Right cardiac atrium (tissue), 5 donors: Measurements from ENCODE around the gene ASCC3. TPM values are rescaled to one million over a fixed set of nuclear protein-coding genes. Genes with fewer than 3 reads are reported as not detected.
A peak's percentile ranks its signal among the peaks of the same experiment; 100 is the strongest.

Source experiments
- ATAC-seq, 2 donors: fragments of 200-7000 bp; cut with Tn5 transposase; one replicate each; pipeline versions ENCODE4 v1.8.0 to v1.9.1; 2020; ENCODE audit warnings: moderate library complexity in 2 of 2, mild to moderate bottlenecking in 1 of 2
- DNase-seq, 3 donors: peaks; one replicate each; pipeline ENCODE4 v3.0.0-alpha.2; 2020
- H3K27ac ChIP-seq: one replicate; pipeline ENCODE4 v1.5.1; 2013; ENCODE audit warnings: mild to moderate bottlenecking, low read length, control low read depth, moderate library complexity
- H3K27me3 ChIP-seq: one replicate; pipeline ENCODE4 v1.6.1; 2013; ENCODE audit not compliant: control insufficient read depth, insufficient read depth
- H3K4me1 ChIP-seq: one replicate; pipeline ENCODE4 v1.6.1; 2013; ENCODE audit warnings: low read length; ENCODE audit not compliant: control insufficient read depth, insufficient read depth
- H3K4me3 ChIP-seq: one replicate; pipeline ENCODE4 v1.5.1; 2013; ENCODE audit warnings: low read length, control low read depth
- H3K9me3 ChIP-seq: one replicate; pipeline ENCODE4 v1.6.1; 2013; ENCODE audit warnings: low read length; ENCODE audit not compliant: control insufficient read depth
- WGBS: extraction: QIAGEN DNeasy Blood & Tissue Kit; methylation state at CpG from one replicate; pipeline ENCODE4 v1.1.7; 2013; 5-methylcytosine and 5-hydroxymethylcytosine counted together
- intact Hi-C, 4 donors: fragments of 100-400 bp; cut with DNase I; formaldehyde crosslinking; loops; one replicate each; pipeline versions ENCODE4 v1.11.0 to v1.14.0; 2022 to 2023
- long read RNA-seq, 4 donors: library from polyadenylated mRNA; unstranded; transcript quantifications; one replicate each; pipeline ENCODE4 v2.0.0, GENCODE V29; 2020 to 2021
- polyA plus RNA-seq: library from polyadenylated mRNA; stranded (reverse); fragments of 200-250 nt; gene quantifications from one replicate; pipeline ENCODE4 v1.2.3, GENCODE V29; 2013
- total RNA-seq, 4 donors: library from RNA; stranded (reverse); fragmentation: NEBNext Ultra II Directional; extraction: Animal tissue kit (Norgen Biotek cat#: 25700); gene quantifications; one replicate each; pipeline ENCODE4 v1.2.1, GENCODE V29; 2021
- donor health status: healthy with polysubstance abuse.
- donor health status: DM: no; HTN: yes; CAD: no.
- donor health status: DM: no; HTN: no; CAD: no.
- donor health status: DM: no; HTN: yes; CAD: no; lungs with severe emphysema.
- donor health status: DM: yes; HTN: yes; CAD: no.

ASCC3 gene, protein sequence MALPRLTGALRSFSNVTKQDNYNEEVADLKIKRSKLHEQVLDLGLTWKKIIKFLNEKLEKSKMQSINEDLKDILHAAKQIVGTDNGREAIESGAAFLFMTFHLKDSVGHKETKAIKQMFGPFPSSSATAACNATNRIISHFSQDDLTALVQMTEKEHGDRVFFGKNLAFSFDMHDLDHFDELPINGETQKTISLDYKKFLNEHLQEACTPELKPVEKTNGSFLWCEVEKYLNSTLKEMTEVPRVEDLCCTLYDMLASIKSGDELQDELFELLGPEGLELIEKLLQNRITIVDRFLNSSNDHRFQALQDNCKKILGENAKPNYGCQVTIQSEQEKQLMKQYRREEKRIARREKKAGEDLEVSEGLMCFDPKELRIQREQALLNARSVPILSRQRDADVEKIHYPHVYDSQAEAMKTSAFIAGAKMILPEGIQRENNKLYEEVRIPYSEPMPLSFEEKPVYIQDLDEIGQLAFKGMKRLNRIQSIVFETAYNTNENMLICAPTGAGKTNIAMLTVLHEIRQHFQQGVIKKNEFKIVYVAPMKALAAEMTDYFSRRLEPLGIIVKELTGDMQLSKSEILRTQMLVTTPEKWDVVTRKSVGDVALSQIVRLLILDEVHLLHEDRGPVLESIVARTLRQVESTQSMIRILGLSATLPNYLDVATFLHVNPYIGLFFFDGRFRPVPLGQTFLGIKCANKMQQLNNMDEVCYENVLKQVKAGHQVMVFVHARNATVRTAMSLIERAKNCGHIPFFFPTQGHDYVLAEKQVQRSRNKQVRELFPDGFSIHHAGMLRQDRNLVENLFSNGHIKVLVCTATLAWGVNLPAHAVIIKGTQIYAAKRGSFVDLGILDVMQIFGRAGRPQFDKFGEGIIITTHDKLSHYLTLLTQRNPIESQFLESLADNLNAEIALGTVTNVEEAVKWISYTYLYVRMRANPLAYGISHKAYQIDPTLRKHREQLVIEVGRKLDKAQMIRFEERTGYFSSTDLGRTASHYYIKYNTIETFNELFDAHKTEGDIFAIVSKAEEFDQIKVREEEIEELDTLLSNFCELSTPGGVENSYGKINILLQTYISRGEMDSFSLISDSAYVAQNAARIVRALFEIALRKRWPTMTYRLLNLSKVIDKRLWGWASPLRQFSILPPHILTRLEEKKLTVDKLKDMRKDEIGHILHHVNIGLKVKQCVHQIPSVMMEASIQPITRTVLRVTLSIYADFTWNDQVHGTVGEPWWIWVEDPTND (N-terminal part only)
- total RNA-seq, result 10 to 100 TPM; 20.7 to 26.1 (median 22.3) TPM
- 11.8 TPM for polyA plus RNA-seq
- long read RNA-seq, donor 1, partial matches to known transcripts, result 5 of 8 reads
- long read RNA-seq, donor 1, other reads (novel, unspliced or antisense), result 2 of 8 reads
- long read RNA-seq, donor 2, result 0 reads
- long read RNA-seq, donor 3, partial matches to known transcripts, result 14 of 23 reads
- long read RNA-seq, donor 3, other reads (novel, unspliced or antisense), result 6 of 23 reads
- long read RNA-seq, donor 4, partial matches to known transcripts, result 2 of 2 reads
- long read RNA-seq, donor 4, other reads (novel, unspliced or antisense), result 0 of 2 reads

GRCh38 chr6:100880853-100881706 is at the start of gene ASCC3:
TSS of gene ASCC3 (minus strand) at chr6:100881329. CDS start at chr6:100867997, 13,332 bp downstream.
- Histone ChIP-seq H3K4me1 (no peaks in the 10 kb centered on the region), H3K27ac (peak within 1 kb of the TSS; percentile 90), H3K4me3 (peak within 1 kb of the TSS; percentile 85), H3K27me3 (no peaks in the 10 kb centered on the region), H3K9me3 (no peaks in the 10 kb centered on the region)
- intact Hi-C loops, result no loop called here
- ATAC-seq (peak; percentile 100), DNase-seq (peak; percentile 97 to 98 (median 98))
- under 1% methylated on average over 83 of the region's 83 CpGs for WGBS

GRCh38 chr6:100925749-100926148 is 44.6 kb upstream of the ASCC3 start:
- H3K4me1 ChIP-seq, result no peaks in the 10 kb centered on the region
- no peak for DNase-seq
- no peak for ATAC-seq
- intact Hi-C loops, result no loop called here
- no peak overlapping the region for H3K27ac ChIP-seq
- H3K27me3 ChIP-seq, result no peaks in the 10 kb centered on the region
- WGBS, result 59% methylated on average over 1 of the region's 1 CpG
- H3K4me3 ChIP-seq, result no peak overlapping the region
- no peaks in the 10 kb centered on the region for H3K9me3 ChIP-seq

- WGBS, result 76% methylated on average over 9 of the region's 9 CpGs
- no peak for ATAC-seq
- Histone ChIP-seq H3K9me3 (no peaks in the 10 kb centered on the region), H3K27me3 (no peaks in the 10 kb centered on the region), H3K4me1 (no peaks in the 10 kb centered on the region), H3K27ac (no peak overlapping the region), H3K4me3 (no peak overlapping the region)
- intact Hi-C loops, result no loop called here
- DNase-seq, result no peak
These were observed 43.6 kb upstream of the ASCC3 start for GRCh38 chr6:100924534-100925227.

DNA sequence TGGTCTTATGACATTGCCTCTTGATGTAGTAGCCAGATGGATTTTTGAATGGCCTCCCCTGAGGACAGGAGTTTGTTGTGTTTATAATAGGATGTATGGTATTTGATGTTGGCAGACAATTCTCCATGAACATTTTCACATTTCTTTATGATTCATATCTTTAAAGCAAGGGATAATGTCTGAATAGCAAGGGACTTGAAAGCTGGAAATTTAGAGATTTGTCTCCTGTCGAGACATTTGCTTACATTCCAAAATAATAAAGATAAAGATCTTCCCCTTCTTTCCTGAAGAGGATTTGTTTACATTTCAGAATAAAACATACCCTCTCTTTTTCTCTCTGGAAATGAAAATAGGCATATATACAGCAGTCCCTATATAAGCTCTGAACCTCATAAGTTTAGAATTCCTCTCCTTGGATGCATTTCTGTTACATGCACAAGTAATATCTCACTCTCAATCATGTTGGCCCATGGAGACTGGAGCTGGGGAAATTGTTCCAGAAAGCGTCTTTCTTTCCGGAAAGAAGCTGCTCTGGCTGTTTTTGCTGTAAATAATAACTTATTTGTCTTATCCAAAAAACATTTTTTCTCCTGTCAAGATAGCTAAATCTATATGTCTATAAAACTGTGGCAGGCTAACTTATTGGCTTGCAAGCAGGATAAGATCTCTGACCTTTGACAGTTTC is 42.5 kb upstream of the ASCC3 start:
- H3K9me3 ChIP-seq, result no peaks in the 10 kb centered on the region
- no peak overlapping the region for H3K4me3 ChIP-seq
- 61% methylated on average over 3 of the region's 3 CpGs for WGBS
- no peaks in the 10 kb centered on the region for H3K27me3 ChIP-seq
- H3K4me1 ChIP-seq, result no peaks in the 10 kb centered on the region
- DNase-seq, result no peak
- no peak overlapping the region for H3K27ac ChIP-seq
- intact Hi-C loops, result no loop called here
- no peak for ATAC-seq

- H3K4me3 ChIP-seq, result no peak overlapping the region
- DNase-seq, result no peak
- no peak overlapping the region for H3K27ac ChIP-seq
- H3K4me1 ChIP-seq, result no peaks in the 10 kb centered on the region
- intact Hi-C loops, result no loop called here
- H3K27me3 ChIP-seq, result no peaks in the 10 kb centered on the region
- no peaks in the 10 kb centered on the region for H3K9me3 ChIP-seq
- ATAC-seq, result no peak
- 87% methylated on average over 2 of the region's 2 CpGs for WGBS
These were observed 39.0 kb upstream of the ASCC3 start for GRCh38 chr6:100920028-100920605.

GRCh38 chr6:100918152-100918551 is 37.0 kb upstream of the ASCC3 start:
- no peaks in the 10 kb centered on the region for H3K9me3 ChIP-seq
- intact Hi-C loops, result no loop called here
- no peak for ATAC-seq

DNA sequence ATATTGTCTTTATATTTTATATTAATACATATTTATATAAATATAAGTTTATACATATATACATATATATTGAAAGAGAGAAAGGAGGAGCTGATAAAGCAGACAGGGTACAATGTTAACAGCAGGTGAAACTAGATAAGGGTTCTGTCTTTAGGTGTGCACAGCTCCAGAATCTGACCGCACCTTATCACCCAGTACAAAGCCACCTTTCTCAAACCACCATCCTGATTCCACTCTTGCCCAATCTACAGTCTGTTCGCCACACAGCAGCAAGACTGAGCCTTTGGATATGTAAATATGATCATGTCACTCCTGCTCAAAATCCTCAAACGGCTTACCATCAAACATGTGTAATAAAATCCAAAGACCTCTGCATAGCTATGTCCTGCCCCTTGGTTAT is 34.7 kb upstream of the ASCC3 start:
- Histone ChIP-seq H3K9me3 (no peaks in the 10 kb centered on the region), H3K4me1 (no peaks in the 10 kb centered on the region), H3K27ac (no peak overlapping the region), H3K27me3 (no peaks in the 10 kb centered on the region), H3K4me3 (no peak overlapping the region)
- DNase-seq, result no peak
- 88% methylated on average over 3 of the region's 3 CpGs for WGBS
- intact Hi-C loops, result no loop called here
- no peak for ATAC-seq

More at GRCh38 chr6:100918152-100918551, 37.0 kb upstream of the ASCC3 start:
- Histone ChIP-seq H3K27me3 (no peaks in the 10 kb centered on the region), H3K4me3 (no peak overlapping the region), H3K27ac (no peak overlapping the region), H3K4me1 (no peaks in the 10 kb centered on the region)
- DNase-seq, result no peak

- intact Hi-C loops, result no loop called here
- Histone ChIP-seq H3K27ac (no peak overlapping the region), H3K27me3 (no peaks in the 10 kb centered on the region), H3K4me1 (no peaks in the 10 kb centered on the region), H3K9me3 (no peaks in the 10 kb centered on the region), H3K4me3 (no peak overlapping the region)
- DNase-seq, result no peak
- ATAC-seq, result no peak
- 75% methylated on average over 24 of the region's 24 CpGs for WGBS
These were observed 32.5 kb upstream of the ASCC3 start for GRCh38 chr6:100913400-100914276.
